Cardiac muscle cell (in vitro differentiated cells and primary cell): ENCODE data around the gene METTL5. TPM values are rescaled to one million over a fixed set of nuclear protein-coding genes. Genes with fewer than 3 reads are reported as not detected.
A peak's percentile ranks its signal among the peaks of the same experiment; 100 is the strongest.
"Not testable (repeated sequence)": the region's sequence is repeated elsewhere in the genome, so short reads cannot be mapped to it uniquely, and the experiment has no call there.

Experiments used
- DNase-seq, 2 donors: peaks; one replicate each; pipeline versions ENCODE4 v3.0.0 to v3.0.0-alpha.2; 2010 to 2017; ENCODE audit warnings: low read depth in 1 of 2, low spot score in 1 of 2
- H3K27ac ChIP-seq: fragments of 200-600 bp; sonication (generic); 2 replicates; pipeline ENCODE4 v1.5.1; 2016
- H3K27me3 ChIP-seq: fragments of 200-600 bp; sonication (generic); 2 replicates; pipeline ENCODE4 v1.6.0; 2016; ENCODE audit warnings: control low read depth
- H3K36me3 ChIP-seq: fragments of 200-600 bp; sonication (generic); 2 replicates; pipeline ENCODE4 v1.5.1; 2016; ENCODE audit warnings: control low read depth
- H3K4me1 ChIP-seq: fragments of 200-600 bp; sonication (generic); 2 replicates; pipeline ENCODE4 v1.8.1; 2017; ENCODE audit warnings: low read depth, mild to moderate bottlenecking, mixed run types
- H3K4me3 ChIP-seq: fragments of 200-600 bp; sonication (generic); 2 replicates; pipeline ENCODE4 v1.5.1; 2016; ENCODE audit warnings: mild to moderate bottlenecking
- H3K9me3 ChIP-seq: fragments of 200-600 bp; sonication (generic); 2 replicates; pipeline ENCODE4 v1.5.1; 2017; ENCODE audit warnings: low read depth, mild to moderate bottlenecking, control low read depth
- CTCF ChIP-seq: IDR thresholded peaks from 2 replicates; pipeline ENCODE4 v1.5.1; 2012; ENCODE audit warnings: low read depth, mild to moderate bottlenecking, low read length
- polyA plus RNA-seq: library from polyadenylated mRNA; unstranded; fragments of >200 nt; fragmentation: Nextera tagmentation; extraction: Ambion mirVana; gene quantifications from 2 replicates; pipeline ENCODE4 v1.2.1, GENCODE V29; 2016
- total RNA-seq: library from RNA; depleted of rRNA; stranded (reverse); fragments of >200 nt; gene quantifications from 2 replicates; pipeline ENCODE4 v1.2.3, GENCODE V29; 2016

Gene METTL5
- 46.8 and 56.1 TPM in 2 replicates for total RNA-seq
- 124 and 156 TPM in 2 replicates for polyA plus RNA-seq

- H3K27ac ChIP-seq = peak within 1 kb of the TSS; percentile 80
- H3K4me3 ChIP-seq = peak within 1 kb of the TSS; percentile 68
These were observed at the start of gene METTL5 for GRCh38 chr2:169824373-169825333. METTL5 (minus strand) TSS chr2:169824905; CDS start chr2:169824597, 308 bp downstream.

GRCh38 chr2:169871994-169872393, 47.3 kb upstream of the METTL5 start:
- Histone ChIP-seq H3K36me3 (no peaks in the 10 kb centered on the region), H3K4me3 (no peak overlapping the region), H3K4me1 (peaks cover 5% of the 10 kb centered on the region), H3K27me3 (no peaks in the 10 kb centered on the region), H3K27ac (no peak overlapping the region), H3K9me3 (no peaks in the 10 kb centered on the region)
- no peak for TF ChIP-seq CTCF
- no peak for DNase-seq

More at GRCh38 chr2:169824373-169825333, at the start of gene METTL5:
- TF ChIP-seq CTCF = peak; percentile 91
- Histone ChIP-seq H3K27me3 (no peaks in the 10 kb centered on the region), H3K4me1 (peaks cover 33% of the 10 kb centered on the region), H3K36me3 (no peaks in the 10 kb centered on the region), H3K9me3 (no peaks in the 10 kb centered on the region)
- peak; percentile 85 to 91 for DNase-seq

DNA sequence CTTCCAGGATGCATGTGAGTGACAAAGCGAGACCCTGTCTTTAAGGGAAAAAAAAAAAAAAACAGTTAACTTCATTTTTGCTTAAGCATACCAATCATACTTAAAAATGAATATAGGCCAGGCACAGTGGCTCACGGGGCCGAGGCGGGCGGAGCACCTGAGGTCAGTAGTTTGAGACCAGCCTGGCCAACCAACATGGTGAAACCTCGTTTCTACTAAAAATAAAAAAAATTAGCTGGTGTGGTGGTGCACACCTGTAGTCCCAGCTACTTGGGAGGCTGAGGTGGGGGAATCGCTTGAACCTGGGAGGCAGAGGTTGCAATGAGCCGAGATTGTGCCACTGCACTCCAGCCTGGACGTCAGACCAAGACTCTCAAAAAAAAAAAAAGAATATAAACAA, 46.7 kb upstream of the METTL5 start:
- H3K9me3 ChIP-seq, H3K36me3 ChIP-seq, H3K27ac ChIP-seq, H3K27me3 ChIP-seq, H3K4me1 ChIP-seq, H3K4me3 ChIP-seq, DNase-seq: not testable (repeated sequence)

DNA sequence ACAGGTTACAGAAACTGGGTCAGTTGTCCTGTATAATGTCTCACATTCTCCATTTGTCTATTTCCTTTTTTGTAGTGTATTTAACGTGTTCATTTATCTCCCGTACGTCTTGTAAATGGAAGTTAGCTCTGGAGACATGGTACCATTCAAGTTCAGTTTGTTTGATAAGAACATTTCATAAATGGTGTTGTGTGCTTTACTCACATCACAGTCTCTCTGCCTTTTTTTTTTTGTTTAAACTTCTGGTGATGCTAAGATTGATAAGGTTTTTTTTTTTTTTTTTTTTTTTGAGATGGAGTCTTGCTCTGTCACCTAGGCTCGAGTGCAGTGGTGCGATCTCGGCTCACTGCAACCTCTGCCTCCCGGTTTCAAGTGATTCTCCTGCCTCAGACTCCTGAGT, 44.2 kb upstream of the METTL5 start:
- Histone ChIP-seq H3K4me3 (no peak overlapping the region), H3K27me3 (no peaks in the 10 kb centered on the region), H3K36me3 (no peaks in the 10 kb centered on the region), H3K9me3 (no peaks in the 10 kb centered on the region), H3K27ac (no peak overlapping the region), H3K4me1 (peaks cover 5% of the 10 kb centered on the region)
- no peak for TF ChIP-seq CTCF
- no peak for DNase-seq

DNA sequence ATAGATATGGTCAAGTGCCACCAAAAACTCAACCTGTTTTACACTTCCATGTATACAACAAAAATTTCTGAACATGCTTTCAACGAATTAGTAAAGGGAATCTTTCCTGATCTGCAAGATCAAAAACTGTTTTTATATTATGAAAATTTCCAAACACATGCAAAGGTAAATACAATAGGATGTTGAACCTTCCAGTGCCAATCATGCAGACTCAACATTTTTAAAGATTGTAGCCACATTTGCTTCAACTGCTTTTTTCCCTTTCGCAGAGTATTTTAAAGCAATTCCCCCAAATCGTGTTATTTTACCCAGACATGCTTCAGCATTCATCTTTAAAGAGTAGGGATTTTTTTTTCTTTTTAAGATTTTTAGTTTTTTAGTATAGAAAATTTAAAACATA, 42.9 kb upstream of the METTL5 start:
- H3K4me3 ChIP-seq = no peak overlapping the region
- H3K27ac ChIP-seq = no peak overlapping the region
- no peak for TF ChIP-seq CTCF
- no peak for DNase-seq
- no peaks in the 10 kb centered on the region for H3K27me3 ChIP-seq
- H3K9me3 ChIP-seq = no peaks in the 10 kb centered on the region
- no peaks in the 10 kb centered on the region for H3K36me3 ChIP-seq
- peaks cover 5% of the 10 kb centered on the region for H3K4me1 ChIP-seq

GRCh38 chr2:169866230-169866629, 41.5 kb upstream of the METTL5 start:
- not testable (repeated sequence) for H3K27me3 ChIP-seq, H3K4me3 ChIP-seq, H3K36me3 ChIP-seq, DNase-seq, H3K4me1 ChIP-seq, H3K27ac ChIP-seq, H3K9me3 ChIP-seq
